Right cardiac atrium (tissue), 5 donors: ENCODE measurements around the gene RPL12. TPM values are rescaled to one million over a fixed set of nuclear protein-coding genes. Genes with fewer than 3 reads are reported as not detected.

Source experiments
- ATAC-seq, 2 donors: fragments of 200-7000 bp; cut with Tn5 transposase; one replicate each; pipeline versions ENCODE4 v1.8.0 to v1.9.1; 2020; ENCODE audit warnings: moderate library complexity in 2 of 2, mild to moderate bottlenecking in 1 of 2
- DNase-seq, 3 donors: peaks; one replicate each; pipeline ENCODE4 v3.0.0-alpha.2; 2020
- H3K27ac ChIP-seq: one replicate; pipeline ENCODE4 v1.5.1; 2013; ENCODE audit warnings: mild to moderate bottlenecking, low read length, control low read depth, moderate library complexity
- H3K27me3 ChIP-seq: one replicate; pipeline ENCODE4 v1.6.1; 2013; ENCODE audit not compliant: control insufficient read depth, insufficient read depth
- H3K4me1 ChIP-seq: one replicate; pipeline ENCODE4 v1.6.1; 2013; ENCODE audit warnings: low read length; ENCODE audit not compliant: control insufficient read depth, insufficient read depth
- H3K4me3 ChIP-seq: one replicate; pipeline ENCODE4 v1.5.1; 2013; ENCODE audit warnings: low read length, control low read depth
- H3K9me3 ChIP-seq: one replicate; pipeline ENCODE4 v1.6.1; 2013; ENCODE audit warnings: low read length; ENCODE audit not compliant: control insufficient read depth
- WGBS: extraction: QIAGEN DNeasy Blood & Tissue Kit; methylation state at CpG from one replicate; pipeline ENCODE4 v1.1.7; 2013; 5-methylcytosine and 5-hydroxymethylcytosine counted together
- intact Hi-C, 4 donors: fragments of 100-400 bp; cut with DNase I; formaldehyde crosslinking; loops; one replicate each; pipeline versions ENCODE4 v1.11.0 to v1.14.0; 2022 to 2023
- long read RNA-seq, 4 donors: library from polyadenylated mRNA; unstranded; transcript quantifications; one replicate each; pipeline ENCODE4 v2.0.0, GENCODE V29; 2020 to 2021
- polyA plus RNA-seq: library from polyadenylated mRNA; stranded (reverse); fragments of 200-250 nt; gene quantifications from one replicate; pipeline ENCODE4 v1.2.3, GENCODE V29; 2013
- total RNA-seq, 4 donors: library from RNA; stranded (reverse); fragmentation: NEBNext Ultra II Directional; extraction: Animal tissue kit (Norgen Biotek cat#: 25700); gene quantifications; one replicate each; pipeline ENCODE4 v1.2.1, GENCODE V29; 2021
- donor health status: healthy with polysubstance abuse.
- donor health status: DM: no; HTN: yes; CAD: no.
- donor health status: DM: no; HTN: no; CAD: no.
- donor health status: DM: no; HTN: yes; CAD: no; lungs with severe emphysema.
- donor health status: DM: yes; HTN: yes; CAD: no.

Gene RPL12
- 100 to 1,000 TPM; 535 to 714 (median 622) TPM for total RNA-seq
- polyA plus RNA-seq = 1,268 TPM
- long read RNA-seq, donor 1, transcript RPL12-201 (7 exons, 633 nt) = major isoform, 137 of 140 reads
- long read RNA-seq, donor 1, partial matches to known transcripts = 1 of 140 reads
- long read RNA-seq, donor 1, other reads (novel, unspliced or antisense) = 1 of 140 reads
- long read RNA-seq, donor 2, transcript RPL12-201 (7 exons, 633 nt) = major isoform, 204 of 215 reads
- long read RNA-seq, donor 2, partial matches to known transcripts = 8 of 215 reads
- long read RNA-seq, donor 2, other reads (novel, unspliced or antisense) = 3 of 215 reads
- long read RNA-seq, donor 3, transcript RPL12-201 (7 exons, 633 nt) = major isoform, 67 of 92 reads
- long read RNA-seq, donor 3, transcript RPL12-204 (7 exons, 864 nt) = minor isoform, 6 of 92 reads
- long read RNA-seq, donor 3, partial matches to known transcripts = 11 of 92 reads
- long read RNA-seq, donor 3, other reads (novel, unspliced or antisense) = 5 of 92 reads
- long read RNA-seq, donor 4, transcript RPL12-201 (7 exons, 633 nt) = major isoform, 114 of 119 reads
- long read RNA-seq, donor 4, partial matches to known transcripts = 4 of 119 reads
- long read RNA-seq, donor 4, other reads (novel, unspliced or antisense) = 0 of 119 reads

GRCh38 chr9:127450830-127451607, at the start of gene RPL12, which contains the start of gene LRSAM1:
Gene RPL12 (minus strand): TSS chr9:127451406. CDS start chr9:127451317, 89 bp downstream.
Gene LRSAM1 (plus strand): TSS chr9:127451510. CDS start chr9:127454528, 3,018 bp downstream.
- H3K27me3 ChIP-seq = no peaks in the 10 kb centered on the region
- peak; percentile 97 to 99 (median 99) for DNase-seq
- 2% methylated on average over 71 of the region's 71 CpGs for WGBS
- peak within 1 kb of the TSS; percentile 85 for H3K27ac ChIP-seq
- H3K4me1 ChIP-seq = peaks cover 16% of the 10 kb centered on the region
- intact Hi-C loops = no loop called here
- peak within 1 kb of the TSS; percentile 66 for H3K4me3 ChIP-seq
- no peaks in the 10 kb centered on the region for H3K9me3 ChIP-seq
- peak; percentile 86 to 87 for ATAC-seq

GRCh38 chr9:127500862-127501261, 49.7 kb upstream of the RPL12 start:
- intact Hi-C loops = loop anchor here in 2 of 4 donors (5.0 to 10.0 kb wide), 2 partner anchors 221 to 424 kb away; no protein-coding TSS in a partner anchor
- DNase-seq = peak in 1 of 3 donors; percentile 36
- Histone ChIP-seq H3K9me3 (no peaks in the 10 kb centered on the region), H3K27me3 (no peaks in the 10 kb centered on the region), H3K4me3 (no peak overlapping the region), H3K4me1 (no peaks in the 10 kb centered on the region), H3K27ac (no peak overlapping the region)
- 85% methylated on average over 9 of the region's 9 CpGs for WGBS
- no peak for ATAC-seq

GRCh38 chr9:127500399-127500798, 49.2 kb upstream of the RPL12 start:
- ATAC-seq (no peak), DNase-seq (peak in 2 of 3 donors; percentile 22 to 52)
- no peaks in the 10 kb centered on the region for H3K4me1 ChIP-seq
- no peaks in the 10 kb centered on the region for H3K9me3 ChIP-seq
- WGBS = 91% methylated on average over 6 of the region's 6 CpGs
- intact Hi-C loops = loop anchor here in 2 of 4 donors (5.0 to 10.0 kb wide), 2 partner anchors 222 to 424 kb away; no protein-coding TSS in a partner anchor
- no peak overlapping the region for H3K27ac ChIP-seq
- no peaks in the 10 kb centered on the region for H3K27me3 ChIP-seq
- no peak overlapping the region for H3K4me3 ChIP-seq

- H3K4me3 ChIP-seq = no peak overlapping the region
- no peaks in the 10 kb centered on the region for H3K9me3 ChIP-seq
- DNase-seq (peak in 2 of 3 donors; percentile 16 to 32), ATAC-seq (no peak)
- no peaks in the 10 kb centered on the region for H3K4me1 ChIP-seq
- 88% methylated on average over 5 of the region's 5 CpGs for WGBS
- no peak overlapping the region for H3K27ac ChIP-seq
- no peaks in the 10 kb centered on the region for H3K27me3 ChIP-seq
- intact Hi-C loops = no loop called here
These were observed 47.1 kb upstream of the RPL12 start for GRCh38 chr9:127498298-127498697.

- Histone ChIP-seq H3K4me3 (no peak overlapping the region), H3K27ac (no peak overlapping the region), H3K27me3 (no peaks in the 10 kb centered on the region), H3K9me3 (no peaks in the 10 kb centered on the region), H3K4me1 (no peaks in the 10 kb centered on the region)
- ATAC-seq (no peak), DNase-seq (peak in 1 of 3 donors; percentile 62)
- intact Hi-C loops = no loop called here
- WGBS = 88% methylated on average over 13 of the region's 13 CpGs
These were observed 46.6 kb upstream of the RPL12 start for GRCh38 chr9:127497656-127498290.

GRCh38 chr9:127496974-127497373, 45.8 kb upstream of the RPL12 start:
- no peak for ATAC-seq
- H3K4me1 ChIP-seq = no peaks in the 10 kb centered on the region
- H3K4me3 ChIP-seq = no peak overlapping the region
- no peaks in the 10 kb centered on the region for H3K27me3 ChIP-seq
- intact Hi-C loops = no loop called here
- WGBS = 81% methylated on average over 12 of the region's 12 CpGs
- no peak overlapping the region for H3K27ac ChIP-seq
- no peaks in the 10 kb centered on the region for H3K9me3 ChIP-seq
- DNase-seq = peak in 1 of 3 donors; percentile 41

GRCh38 chr9:127495884-127496555, 44.8 kb upstream of the RPL12 start:
- no peak overlapping the region for H3K4me3 ChIP-seq
- no peaks in the 10 kb centered on the region for H3K4me1 ChIP-seq
- DNase-seq (peak in 1 of 3 donors; percentile 40), ATAC-seq (no peak)
- 82% methylated on average over 14 of the region's 14 CpGs for WGBS
- H3K27ac ChIP-seq = no peak overlapping the region
- intact Hi-C loops = no loop called here
- no peaks in the 10 kb centered on the region for H3K9me3 ChIP-seq
- no peaks in the 10 kb centered on the region for H3K27me3 ChIP-seq

- peak overlapping the region; percentile 82 for H3K27ac ChIP-seq
- whole genome bisulfite sequencing = 66% methylated on average over 9 of the region's 9 CpGs
These were observed 43.1 kb upstream of the RPL12 start for GRCh38 chr9:127494304-127494702.

GRCh38 chr9:127493592-127494303, 42.5 kb upstream of the RPL12 start:
- DNase-seq = peak in 2 of 3 donors; percentile 83 to 84
- no peaks in the 10 kb centered on the region for H3K27me3 ChIP-seq
- WGBS = 65% methylated on average over 22 of the region's 22 CpGs
- peak overlapping the region; percentile 82 for H3K27ac ChIP-seq
- ATAC-seq = peak; percentile 62 to 81
- H3K4me1 ChIP-seq = no peaks in the 10 kb centered on the region
- no peak overlapping the region for H3K4me3 ChIP-seq
- no peaks in the 10 kb centered on the region for H3K9me3 ChIP-seq
- intact Hi-C loops = no loop called here

More at GRCh38 chr9:127494304-127494702, 43.1 kb upstream of the RPL12 start:
- Histone ChIP-seq H3K27me3 (no peaks in the 10 kb centered on the region), H3K4me3 (no peak overlapping the region), H3K4me1 (no peaks in the 10 kb centered on the region), H3K9me3 (no peaks in the 10 kb centered on the region)
- no peak for DNase-seq
- intact Hi-C loops = no loop called here
- ATAC-seq = peak; percentile 9 to 53
